ENCODE data around the gene SCAP.
"Not testable (repeated sequence)": the region's sequence is repeated elsewhere in the genome, so short reads cannot be mapped to it uniquely, and the experiment has no call there.

SCAP gene
- long read RNA-seq, donor 1, partial matches to known transcripts: 7 of 9 reads
- long read RNA-seq, donor 1, other reads (novel, unspliced or antisense): 0 of 9 reads
- long read RNA-seq, donor 2, partial matches to known transcripts: 5 of 5 reads
- long read RNA-seq, donor 2, other reads (novel, unspliced or antisense): 0 of 5 reads
- long read RNA-seq, donor 3, partial matches to known transcripts: 0 of 1 reads
- long read RNA-seq, donor 3, other reads (novel, unspliced or antisense): 0 of 1 reads
- long read RNA-seq, donor 4, partial matches to known transcripts: 48 of 49 reads
- long read RNA-seq, donor 4, other reads (novel, unspliced or antisense): 0 of 49 reads
- long read RNA-seq, donor 5, full-length matches to known transcripts: 1 of 29 reads
- long read RNA-seq, donor 5, partial matches to known transcripts: 23 of 29 reads
- long read RNA-seq, donor 5, other reads (novel, unspliced or antisense): 5 of 29 reads
- long read RNA-seq, donor 6, partial matches to known transcripts: 29 of 31 reads
- long read RNA-seq, donor 6, other reads (novel, unspliced or antisense): 0 of 31 reads
- long read RNA-seq, donor 7, partial matches to known transcripts: 28 of 33 reads
- long read RNA-seq, donor 7, other reads (novel, unspliced or antisense): 0 of 33 reads
- long read RNA-seq, donor 8, partial matches to known transcripts: 14 of 23 reads
- long read RNA-seq, donor 8, other reads (novel, unspliced or antisense): 7 of 23 reads

GRCh38 chr3:47475570-47476329 lies at the start of gene SCAP:
Gene SCAP, minus strand, starts transcription at chr3:47475941. Its CDS starts 32,948 bp downstream, at chr3:47442993.
- DNase-seq: peak; percentile 91

- DNase-seq: no peak
Observed at GRCh38 chr3:47523310-47524073, 47.8 kb upstream of the SCAP start.

GRCh38 chr3:47522082-47522987 lies 46.6 kb upstream of the SCAP start:
- DNase-seq: peak; percentile 79

GRCh38 chr3:47520756-47521155 lies 45.0 kb upstream of the SCAP start:
- no peak for DNase-seq

GRCh38 chr3:47517937-47518336 lies 42.2 kb upstream of the SCAP start:
- DNase-seq: no peak

- no peak for DNase-seq
Observed at GRCh38 chr3:47515864-47516319, 40.2 kb upstream of the SCAP start.

- no peak for DNase-seq
Observed at GRCh38 chr3:47515100-47515499, 39.4 kb upstream of the SCAP start.

GRCh38 chr3:47513125-47513929 lies 37.6 kb upstream of the SCAP start, which contains the start of gene ELP6:
Gene ELP6, minus strand, starts transcription at chr3:47513712. Its CDS starts 122 bp downstream, at chr3:47513590.
- peak; percentile 99 for DNase-seq

- DNase-seq: peak; percentile 72
Observed at GRCh38 chr3:47512416-47513124, 36.8 kb upstream of the SCAP start.

GRCh38 chr3:47505267-47505666 lies 29.5 kb upstream of the SCAP start:
- not testable (repeated sequence) for DNase-seq

- DNase-seq: no peak
Observed at GRCh38 chr3:47504113-47504512, 28.4 kb upstream of the SCAP start.

GRCh38 chr3:47503033-47503432 lies 27.3 kb upstream of the SCAP start:
- no peak for DNase-seq

- DNase-seq: no peak
Observed at GRCh38 chr3:47496892-47497291, 21.2 kb upstream of the SCAP start.

GRCh38 chr3:47495886-47496285 lies 20.1 kb upstream of the SCAP start:
- no peak for DNase-seq

GRCh38 chr3:47495111-47495510 lies 19.4 kb upstream of the SCAP start:
- DNase-seq: no peak

GRCh38 chr3:47491777-47492176 lies 16.0 kb upstream of the SCAP start:
- no peak for DNase-seq

GRCh38 chr3:47491186-47491585 lies 15.4 kb upstream of the SCAP start:
- DNase-seq: no peak

- no peak for DNase-seq
Observed at GRCh38 chr3:47487265-47487664, 11.5 kb upstream of the SCAP start.

- DNase-seq: no peak
Observed at GRCh38 chr3:47485812-47486211, 10.1 kb upstream of the SCAP start.
